Natural killer cell (primary cell): ENCODE results near the gene CCDC81. TPM values are rescaled to one million over a fixed set of nuclear protein-coding genes. Genes with fewer than 3 reads are reported as not detected.

ENCODE experiments used
- ATAC-seq, 3 donors: fragments of 150-1000 bp in 2 of 3; fragments of 200-7000 bp in 1 of 3; cut with Tn5 transposase; 1 replicate in 1 of 3; 2 replicates in 2 of 3; pipeline ENCODE4 v1.10.0; 2021; ENCODE audit warnings: mild to moderate bottlenecking in 2 of 3, moderate library complexity in 2 of 3
- DNase-seq, 2 donors: peaks; one replicate each; pipeline versions ENCODE4 v3.0.0 to v3.0.0-alpha.2; 2013 to 2021; ENCODE audit warnings: mixed read lengths in 1 of 2
- H3K27ac ChIP-seq: one replicate; pipeline ENCODE4 v1.5.1; 2013; ENCODE audit warnings: mild to moderate bottlenecking, low read length
- H3K27me3 ChIP-seq: one replicate; pipeline ENCODE4 v1.6.1; 2013; ENCODE audit warnings: low read length; ENCODE audit not compliant: control insufficient read depth, insufficient read depth
- H3K36me3 ChIP-seq: one replicate; pipeline ENCODE4 v1.6.1; 2013; ENCODE audit warnings: low read length; ENCODE audit not compliant: control insufficient read depth, insufficient read depth
- H3K4me1 ChIP-seq: one replicate; pipeline ENCODE4 v1.6.1; 2013; ENCODE audit warnings: low read length; ENCODE audit not compliant: control insufficient read depth, insufficient read depth
- H3K4me3 ChIP-seq: one replicate; pipeline ENCODE4 v1.5.1; 2013; ENCODE audit warnings: low read length
- H3K9me3 ChIP-seq: one replicate; pipeline ENCODE4 v1.6.1; 2013; ENCODE audit warnings: low read length; ENCODE audit not compliant: control insufficient read depth, insufficient read depth
- H3K27ac Mint-ChIP-seq, 2 donors: one replicate each; pipeline ENCODE4 v1.8.0; 2022; ENCODE audit warnings: mild to moderate bottlenecking in 2 of 2, mixed read lengths in 2 of 2, moderate library complexity in 1 of 2
- H3K27me3 Mint-ChIP-seq, 2 donors: one replicate each; pipeline ENCODE4 v1.8.0; 2022; ENCODE audit warnings: low read depth in 2 of 2, mixed read lengths in 2 of 2
- H3K36me3 Mint-ChIP-seq: one replicate; pipeline ENCODE4 v1.8.0; 2022; ENCODE audit warnings: mixed read lengths
- H3K4me1 Mint-ChIP-seq, 2 donors: one replicate each; pipeline ENCODE4 v1.8.0; 2022; ENCODE audit warnings: mixed read lengths in 2 of 2
- H3K4me3 Mint-ChIP-seq: one replicate; pipeline ENCODE4 v1.8.0; 2022; ENCODE audit warnings: mild to moderate bottlenecking, moderate library complexity, mixed read lengths
- H3K9me3 Mint-ChIP-seq, 2 donors: one replicate each; pipeline ENCODE4 v1.8.0; 2022; ENCODE audit warnings: mixed read lengths in 2 of 2
- WGBS: methylation state at CpG from one replicate; pipeline ENCODE4 v1.1.7; 2013; ENCODE audit warnings: missing lambda C conversion rate; ENCODE audit not compliant: insufficient coverage; 5-methylcytosine and 5-hydroxymethylcytosine counted together
- intact Hi-C: fragments of 100-400 bp; cut with micrococcal nuclease; formaldehyde crosslinking; loops from one replicate; pipeline ENCODE4 v1.14.2; 2022
- total RNA-seq, 4 donors: library from RNA; stranded (reverse); fragments of 120-200 nt in 1 of 4; gene quantifications; one replicate each; pipeline versions ENCODE4 v1.2.3 to v1.2.4, GENCODE V29; 2013 to 2022
- TF ChIP-seq, protein P1 (sequence below): fragments of 200-600 bp; IDR thresholded peaks from one replicate; pipeline ENCODE4 v1.8.0; 2022; ENCODE audit warnings: antibody characterized with exemption

CCDC81 gene
- total RNA-seq, 3 donors from 2014 or later (not counting 1 experiment from before 2014, with no cell fraction given): 0.64 to 0.90 (median 0.77) TPM

DNA sequence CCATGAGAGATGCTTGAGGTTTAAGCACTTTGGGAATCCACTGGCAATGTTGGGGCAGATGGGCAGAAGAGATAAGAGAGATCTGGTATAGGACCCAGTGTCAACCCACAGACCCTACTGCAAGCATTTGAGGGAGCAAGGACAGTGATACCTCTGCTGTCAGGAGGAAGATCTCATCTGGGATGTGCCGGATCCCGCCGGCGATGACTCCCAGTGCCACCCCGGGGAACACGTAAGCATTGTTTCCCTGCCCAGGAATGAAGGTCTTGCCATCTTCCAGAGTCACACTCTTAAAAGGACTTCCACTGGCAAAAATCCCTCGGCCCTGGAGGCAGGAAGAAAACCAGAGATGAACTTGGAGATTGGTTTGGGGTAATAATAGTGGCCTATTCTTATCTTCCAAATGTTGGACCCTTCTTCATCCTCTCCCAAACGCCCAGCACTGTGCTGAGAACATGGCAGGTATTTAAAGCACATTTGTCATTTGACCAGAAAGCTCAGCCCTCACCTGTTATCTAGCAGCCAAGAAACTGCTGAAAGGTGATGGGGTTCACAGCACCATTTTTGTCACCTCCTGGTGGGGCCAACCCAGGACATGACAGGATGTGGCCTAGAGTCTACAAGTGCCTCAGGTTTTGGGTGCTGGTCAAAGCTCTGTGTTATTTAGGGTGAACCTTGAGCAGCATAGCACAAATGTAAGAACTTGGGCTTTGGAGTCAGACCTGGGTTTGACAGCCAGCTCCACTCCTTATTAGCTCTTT lies 71.7 kb downstream of the CCDC81 start:
- Histone ChIP-seq H3K9me3 (no peaks in the 10 kb centered on the region), H3K27ac (no peak overlapping the region), H3K27me3 (no peaks in the 10 kb centered on the region), H3K4me1 (peaks cover 19% of the 10 kb centered on the region), H3K36me3 (no peaks in the 10 kb centered on the region), H3K4me3 (no peak overlapping the region)
- peak in 1 of 3 donors; percentile 84 for ATAC-seq
- peak overlapping the region in 1 of 2 donors; percentile 29 for H3K27ac Mint-ChIP-seq
- TF ChIP-seq, protein P1, sequence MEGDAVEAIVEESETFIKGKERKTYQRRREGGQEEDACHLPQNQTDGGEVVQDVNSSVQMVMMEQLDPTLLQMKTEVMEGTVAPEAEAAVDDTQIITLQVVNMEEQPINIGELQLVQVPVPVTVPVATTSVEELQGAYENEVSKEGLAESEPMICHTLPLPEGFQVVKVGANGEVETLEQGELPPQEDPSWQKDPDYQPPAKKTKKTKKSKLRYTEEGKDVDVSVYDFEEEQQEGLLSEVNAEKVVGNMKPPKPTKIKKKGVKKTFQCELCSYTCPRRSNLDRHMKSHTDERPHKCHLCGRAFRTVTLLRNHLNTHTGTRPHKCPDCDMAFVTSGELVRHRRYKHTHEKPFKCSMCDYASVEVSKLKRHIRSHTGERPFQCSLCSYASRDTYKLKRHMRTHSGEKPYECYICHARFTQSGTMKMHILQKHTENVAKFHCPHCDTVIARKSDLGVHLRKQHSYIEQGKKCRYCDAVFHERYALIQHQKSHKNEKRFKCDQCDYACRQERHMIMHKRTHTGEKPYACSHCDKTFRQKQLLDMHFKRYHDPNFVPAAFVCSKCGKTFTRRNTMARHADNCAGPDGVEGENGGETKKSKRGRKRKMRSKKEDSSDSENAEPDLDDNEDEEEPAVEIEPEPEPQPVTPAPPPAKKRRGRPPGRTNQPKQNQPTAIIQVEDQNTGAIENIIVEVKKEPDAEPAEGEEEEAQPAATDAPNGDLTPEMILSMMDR: no peak
- no peaks in the 10 kb centered on the region for H3K36me3 Mint-ChIP-seq
- peaks cover 6 to 15% of the 10 kb centered on the region in 2 donors for H3K4me1 Mint-ChIP-seq
- no peak overlapping the region for H3K4me3 Mint-ChIP-seq
- H3K27me3 Mint-ChIP-seq: no peaks in the 10 kb centered on the region
- 94% methylated on average over 8 of the region's 8 CpGs for WGBS
- intact Hi-C loops: no loop called here
- H3K9me3 Mint-ChIP-seq: no peaks in the 10 kb centered on the region
- no peak for DNase-seq

- Histone ChIP-seq H3K4me1 (peaks cover 19% of the 10 kb centered on the region), H3K27ac (no peak overlapping the region), H3K9me3 (no peaks in the 10 kb centered on the region), H3K27me3 (no peaks in the 10 kb centered on the region), H3K4me3 (no peak overlapping the region), H3K36me3 (no peaks in the 10 kb centered on the region)
- no peaks in the 10 kb centered on the region for H3K36me3 Mint-ChIP-seq
- peaks cover 6 to 15% of the 10 kb centered on the region in 2 donors for H3K4me1 Mint-ChIP-seq
- TF ChIP-seq, protein P1: no peak
- no peaks in the 10 kb centered on the region for H3K27me3 Mint-ChIP-seq
- no peak for DNase-seq
- peak overlapping the region in 1 of 2 donors; percentile 29 for H3K27ac Mint-ChIP-seq
- no peak overlapping the region for H3K4me3 Mint-ChIP-seq
- intact Hi-C loops: no loop called here
- peak in 1 of 3 donors; percentile 10 for ATAC-seq
- H3K9me3 Mint-ChIP-seq: no peaks in the 10 kb centered on the region
- 95% methylated on average over 12 of the region's 12 CpGs for WGBS
These were observed 72.2 kb downstream of the CCDC81 start for GRCh38 chr11:86446924-86447285.

- Histone ChIP-seq H3K36me3 (no peaks in the 10 kb centered on the region), H3K27me3 (no peaks in the 10 kb centered on the region), H3K4me1 (peaks cover 19% of the 10 kb centered on the region), H3K9me3 (no peaks in the 10 kb centered on the region), H3K27ac (no peak overlapping the region), H3K4me3 (no peak overlapping the region)
- H3K4me3 Mint-ChIP-seq: no peak overlapping the region
- intact Hi-C loops: no loop called here
- H3K27me3 Mint-ChIP-seq: no peaks in the 10 kb centered on the region
- H3K4me1 Mint-ChIP-seq: peaks cover 6 to 15% of the 10 kb centered on the region in 2 donors
- TF ChIP-seq, protein P1: no peak
- no peaks in the 10 kb centered on the region for H3K36me3 Mint-ChIP-seq
- no peak overlapping the region for H3K27ac Mint-ChIP-seq
- no peak for ATAC-seq
- DNase-seq: no peak
- 40% methylated on average over 3 of the region's 3 CpGs for WGBS
- H3K9me3 Mint-ChIP-seq: no peaks in the 10 kb centered on the region
These were observed 73.2 kb downstream of the CCDC81 start for GRCh38 chr11:86447763-86448480.
